Pancreas (tissue), 10 donors: ENCODE results near the gene PIGQ. TPM values are rescaled to one million over a fixed set of nuclear protein-coding genes. Genes with fewer than 3 reads are reported as not detected.

ENCODE experiments used
- ATAC-seq, 4 donors: fragments of 200-7000 bp; cut with Tn5 transposase; one replicate each; pipeline versions ENCODE4 v1.8.0 to v1.9.1; 2020; ENCODE audit warnings: mild to moderate bottlenecking in 4 of 4, moderate library complexity in 4 of 4
- DNase-seq, 6 donors: peaks; one replicate each; pipeline ENCODE4 v3.0.0-alpha.2; 2020
- FAIRE-seq: peaks from 2 replicates; lab custom pipeline; 2012; peaks lifted over from hg19 to GRCh38; lab: Jason Lieb, UNC
- H3K27ac ChIP-seq, 4 donors: fragments of 200-600 bp; sonication (generic); 1 replicate in 3 of 4; 2 replicates in 1 of 4; pipeline versions ENCODE4 v1.5.0 to v1.8.0; 2020
- H3K27me3 ChIP-seq, 4 donors: fragments of 200-600 bp; one replicate each; pipeline ENCODE4 v1.8.0; 2021
- H3K36me3 ChIP-seq, 3 donors: fragments of 200-600 bp; sonication (generic) in 1 of 3; one replicate each; pipeline versions ENCODE4 v1.5.0 to v1.8.0; 2020 to 2021
- H3K4me1 ChIP-seq, 3 donors: fragments of 200-600 bp; one replicate each; pipeline ENCODE4 v1.8.0; 2021
- H3K4me3 ChIP-seq, 4 donors: fragments of 200-600 bp; sonication (generic) in 2 of 4; one replicate each; pipeline versions ENCODE4 v1.5.0 to v1.8.0; 2020 to 2021
- H3K9me3 ChIP-seq, 4 donors: fragments of 200-600 bp; one replicate each; pipeline ENCODE4 v1.8.0; 2021
- CTCF ChIP-seq, 4 donors: fragments of 200-600 bp; sonication (generic) in 3 of 4; IDR thresholded peaks; one replicate each; pipeline versions ENCODE4 v1.5.0 to v1.8.0; 2021; ENCODE audit warnings: antibody characterized with exemption in 4 of 4
- WGBS, 2 donors: extraction: QIAGEN DNeasy Blood & Tissue Kit; methylation state at CpG; one replicate each; pipeline ENCODE4 v1.1.7; 2013; 5-methylcytosine and 5-hydroxymethylcytosine counted together
- intact Hi-C, 3 donors: fragments of 100-400 bp; cut with DNase I; formaldehyde crosslinking; loops; one replicate each; pipeline versions ENCODE4 v1.11.1 to v1.14.2; 2022
- polyA plus RNA-seq, 2 donors: library from polyadenylated mRNA; stranded (reverse); fragments of 200-250 nt; gene quantifications; one replicate each; pipeline ENCODE4 v1.2.3, GENCODE V29; 2013
- total RNA-seq, 6 donors: library from RNA; stranded (reverse); fragmentation: NEBNext Ultra II Directional in 4 of 6; extraction: Animal tissue kit (Norgen Biotek cat#: 25700) in 4 of 6; gene quantifications; one replicate each; pipeline versions ENCODE4 v1.2.1 to v1.2.4, GENCODE V29; 2021 to 2023
- donor health status: healthy with polysubstance abuse.
- donor health status: DM: no; HTN: no; CAD: no; lungs with moderate emphysema.
- donor health status: DM: no; HTN: no; CAD: no.
- donor health status: control.
- donor health status: control.
- donor health status: Bipolar disorder and iron deficiency.
- donor health status: DM: yes; HTN: yes; CAD: no.
- donor health status: DM: no; HTN: no; CAD: no.
- donor health status: DM: no; HTN: no; CAD: no.
- donor health status: DM: yes; HTN: yes; CAD: no.

PIGQ gene
- total and polyA plus RNA-seq, 8 donors, result 29.7 to 165 (median 43.6) TPM

GRCh38 chr16:619476-620100, 49.8 kb downstream of the PIGQ start:
- H3K4me3 ChIP-seq, result no peak overlapping the region
- FAIRE-seq (no peak), ATAC-seq (no peak), DNase-seq (peak in 1 of 6 donors; percentile 64)
- intact Hi-C loops, result no loop called here
- no peaks in the 10 kb centered on the region for H3K4me1 ChIP-seq
- H3K27ac ChIP-seq, result no peak overlapping the region
- H3K27me3 ChIP-seq, result no peaks in the 10 kb centered on the region
- 79 to 87% methylated on average over 20 of the region's 20 CpGs for WGBS, 2 donors
- TF ChIP-seq CTCF (IDR thresholded peaks at IDR 0.05), result no peak
- H3K36me3 ChIP-seq, result peaks cover 0 to 8% (median 0%) of the 10 kb centered on the region in 3 donors
- H3K9me3 ChIP-seq, result no peaks in the 10 kb centered on the region

- Histone ChIP-seq H3K4me1 (no peaks in the 10 kb centered on the region), H3K36me3 (peaks cover 0 to 15% (median under 1%) of the 10 kb centered on the region in 3 donors), H3K9me3 (no peaks in the 10 kb centered on the region), H3K27ac (no peak overlapping the region), H3K27me3 (no peaks in the 10 kb centered on the region), H3K4me3 (no peak overlapping the region)
- 79 to 87% methylated on average over 39 to 41 of the region's 41 CpGs for WGBS, 2 donors
- ATAC-seq (no peak), FAIRE-seq (no peak), DNase-seq (peak in 1 of 6 donors; percentile 76)
- no peak for TF ChIP-seq CTCF (IDR thresholded peaks at IDR 0.05)
- intact Hi-C loops, result no loop called here
Measured at GRCh38 chr16:620700-621525, 51.1 kb downstream of the PIGQ start.

- H3K4me1 ChIP-seq, result no peaks in the 10 kb centered on the region
- H3K4me3 ChIP-seq, result no peak overlapping the region
- no peak for TF ChIP-seq CTCF (IDR thresholded peaks at IDR 0.05)
- ATAC-seq, result peak in 1 of 4 donors; percentile 7
- DNase-seq, result no peak
- no peak for FAIRE-seq
- H3K27me3 ChIP-seq, result no peaks in the 10 kb centered on the region
- WGBS, 2 donors, result 81 to 85% methylated on average over 21 of the region's 21 CpGs
- intact Hi-C loops, result no loop called here
- no peak overlapping the region for H3K27ac ChIP-seq
- no peaks in the 10 kb centered on the region for H3K9me3 ChIP-seq
- peaks cover 0 to 22% (median 6%) of the 10 kb centered on the region in 3 donors for H3K36me3 ChIP-seq
Measured at GRCh38 chr16:621526-622105, 51.8 kb downstream of the PIGQ start.

GRCh38 chr16:622920-623280, 53.1 kb downstream of the PIGQ start:
- peak in 1 of 6 donors; percentile 47 for DNase-seq
- Histone ChIP-seq H3K36me3 (peaks cover 0 to 28% (median 7%) of the 10 kb centered on the region in 3 donors), H3K27me3 (no peaks in the 10 kb centered on the region), H3K4me3 (no peak overlapping the region), H3K27ac (no peak overlapping the region), H3K4me1 (no peaks in the 10 kb centered on the region), H3K9me3 (no peaks in the 10 kb centered on the region)
- no peak for TF ChIP-seq CTCF (IDR thresholded peaks at IDR 0.05)
- 94 to 97% methylated on average over 17 of the region's 17 CpGs for whole genome bisulfite sequencing, 2 donors
- no peak for FAIRE-seq
- intact Hi-C loops, result no loop called here
- ATAC-seq, result no peak
